Right renal cortex interstitium (tissue), 3 donors: ENCODE data around the gene SDR39U1. TPM values are rescaled to one million over a fixed set of nuclear protein-coding genes. Genes with fewer than 3 reads are reported as not detected.
"Not testable (repeated sequence)": the region's sequence is repeated elsewhere in the genome, so short reads cannot be mapped to it uniquely, and the experiment has no call there.

Source experiments
- DNase-seq, 3 donors: peaks; one replicate each; pipeline ENCODE4 v3.0.0-alpha.2; 2013; ENCODE audit warnings: low read depth in 3 of 3, low spot score in 2 of 3
- polyA plus RNA-seq, 3 donors: library from polyadenylated mRNA; unstranded; fragments of 120-200 nt; gene quantifications; one replicate each; pipeline ENCODE4 v1.2.1, GENCODE V29; 2013; ENCODE audit not compliant: insufficient read length in 3 of 3

SDR39U1 gene
- polyA plus RNA-seq: 10 to 100 TPM; 49.7 to 54.8 (median 51.9) TPM

- DNase-seq: peak; percentile 98 to 99 (median 98)
Measured at GRCh38 chr14:24442240-24443052, at the start of gene SDR39U1. Gene SDR39U1, minus strand, starts transcription at chr14:24442776. Its CDS starts 7 bp downstream, at chr14:24442769.

DNA sequence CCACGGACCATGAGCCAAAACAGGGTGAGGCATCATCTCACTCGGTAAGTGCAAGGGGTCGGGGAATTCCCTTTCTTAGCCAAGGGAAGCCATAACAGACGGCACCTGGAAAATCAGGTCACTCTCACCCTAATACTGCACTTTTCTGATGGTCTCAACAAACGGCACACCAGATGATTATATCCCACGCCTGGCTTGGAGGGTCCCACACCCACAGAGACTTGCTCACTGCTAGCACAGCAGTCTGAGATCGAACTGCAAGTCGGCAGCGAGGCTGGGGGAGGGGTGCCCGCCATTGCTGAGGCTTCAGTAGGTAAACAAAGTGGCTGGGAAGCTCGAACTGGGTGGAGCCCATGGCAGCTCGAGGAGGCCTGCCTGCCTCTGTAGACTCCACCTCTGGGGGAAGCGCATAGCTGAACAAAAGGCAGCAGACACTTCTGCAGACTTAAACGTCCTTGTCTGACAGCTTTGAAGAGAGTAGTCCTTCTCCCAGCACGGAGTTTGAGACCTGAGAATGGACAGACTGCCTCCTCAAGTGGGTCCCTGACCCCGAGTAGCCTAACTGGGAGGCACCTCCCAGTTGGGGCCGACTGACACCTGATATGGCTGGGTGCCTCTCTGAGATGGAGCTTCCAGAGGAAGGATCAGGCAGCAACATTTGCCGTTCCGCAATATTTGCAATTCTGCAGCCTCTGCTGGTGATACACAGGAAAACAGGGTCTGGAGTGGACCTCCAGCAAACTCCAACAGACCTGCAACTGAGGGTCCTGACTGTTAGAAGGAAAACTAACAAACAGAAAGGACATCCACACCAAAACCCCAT is 49.2 kb upstream of the SDR39U1 start:
- DNase-seq: not testable (repeated sequence)

- no peak for DNase-seq
Measured at GRCh38 chr14:24483604-24484252, 41.2 kb upstream of the SDR39U1 start.

DNA sequence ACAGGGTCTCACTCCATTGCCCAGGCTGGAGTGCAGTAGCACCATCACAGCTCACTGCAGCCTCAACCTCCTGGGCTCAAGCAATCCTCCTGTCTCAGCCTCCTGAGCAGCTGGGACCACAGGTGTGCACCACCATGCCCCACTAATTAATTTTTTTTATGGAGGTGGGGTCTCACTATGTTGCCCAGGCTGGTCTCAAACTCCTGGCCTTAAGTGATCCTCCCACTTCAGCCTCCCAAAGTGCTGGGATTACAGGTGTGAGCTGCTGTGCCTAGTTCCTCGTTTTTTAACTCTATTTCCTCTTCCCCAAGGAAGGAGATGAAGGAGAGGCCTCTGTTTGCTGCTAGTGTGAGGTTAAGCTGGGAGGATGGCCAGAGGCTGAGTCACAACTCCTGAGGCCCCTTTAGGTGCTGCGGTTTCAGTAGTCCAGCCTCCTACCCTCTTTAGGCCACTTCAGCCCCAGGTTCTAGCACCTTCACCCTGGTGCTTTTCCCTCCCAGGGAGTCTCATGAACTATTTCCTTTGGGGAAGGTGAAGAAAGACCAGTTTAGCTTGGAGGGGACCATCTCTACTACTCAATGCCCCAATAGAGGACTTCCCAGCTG is 40.2 kb upstream of the SDR39U1 start:
- DNase-seq: not testable (repeated sequence)

DNA sequence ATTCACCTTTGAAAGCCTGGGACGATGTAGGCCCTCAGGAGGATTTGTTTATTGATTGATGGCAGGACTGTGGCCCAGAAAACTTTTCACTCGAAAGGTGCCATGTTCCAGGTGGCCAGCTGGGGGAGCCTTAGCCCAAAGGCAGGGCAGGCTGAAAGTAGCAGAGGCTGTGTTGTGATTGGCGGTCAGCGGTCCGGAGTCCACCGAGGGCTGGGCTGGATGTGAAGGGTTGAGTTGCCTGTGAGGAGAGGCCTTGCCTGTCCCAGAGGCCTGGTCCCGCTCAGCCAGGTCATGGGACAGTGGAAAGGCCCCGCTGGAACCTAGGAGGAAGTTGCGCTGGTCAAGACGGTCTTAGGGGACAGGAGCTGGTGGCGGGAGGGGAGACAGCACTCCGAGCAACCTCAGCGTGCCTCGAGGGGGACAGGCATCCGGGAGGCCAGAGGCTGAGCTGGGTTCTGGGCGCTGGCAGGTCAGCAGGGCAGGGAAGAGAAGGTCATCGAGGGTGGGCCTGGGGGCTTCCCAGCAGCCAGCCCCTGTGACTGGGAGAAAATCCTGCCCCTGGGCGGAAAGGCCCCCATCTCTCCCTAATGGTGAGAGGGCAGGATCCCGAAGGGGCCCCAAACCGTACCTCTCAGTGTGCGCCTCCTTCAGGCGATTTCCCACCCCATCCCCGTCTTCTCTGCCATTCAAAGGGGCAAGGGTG is 39.2 kb upstream of the SDR39U1 start:
- DNase-seq: peak in 1 of 3 donors; percentile 7

DNA sequence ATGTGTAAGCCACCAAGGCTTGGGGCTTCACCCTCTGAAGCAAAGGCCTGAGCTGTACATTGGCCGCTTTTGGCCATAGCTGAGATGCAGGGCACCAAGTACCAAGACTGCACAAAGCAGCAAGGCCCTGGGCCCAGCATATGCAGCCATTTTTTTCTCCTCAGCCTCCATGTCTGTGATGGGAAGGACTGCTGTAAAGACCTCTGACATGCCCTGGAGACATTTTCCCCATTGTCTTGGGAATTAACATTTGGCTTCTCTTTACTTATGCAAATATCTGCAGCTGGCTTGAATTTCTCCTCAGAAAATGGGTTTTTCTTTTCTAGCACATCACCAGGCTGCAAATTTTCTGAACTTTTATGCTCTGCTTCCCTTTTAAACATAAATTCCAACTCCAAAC is 37.4 kb upstream of the SDR39U1 start:
- DNase-seq: not testable (repeated sequence)

GRCh38 chr14:24475261-24475660 is 32.7 kb upstream of the SDR39U1 start:
- DNase-seq: no peak

DNA sequence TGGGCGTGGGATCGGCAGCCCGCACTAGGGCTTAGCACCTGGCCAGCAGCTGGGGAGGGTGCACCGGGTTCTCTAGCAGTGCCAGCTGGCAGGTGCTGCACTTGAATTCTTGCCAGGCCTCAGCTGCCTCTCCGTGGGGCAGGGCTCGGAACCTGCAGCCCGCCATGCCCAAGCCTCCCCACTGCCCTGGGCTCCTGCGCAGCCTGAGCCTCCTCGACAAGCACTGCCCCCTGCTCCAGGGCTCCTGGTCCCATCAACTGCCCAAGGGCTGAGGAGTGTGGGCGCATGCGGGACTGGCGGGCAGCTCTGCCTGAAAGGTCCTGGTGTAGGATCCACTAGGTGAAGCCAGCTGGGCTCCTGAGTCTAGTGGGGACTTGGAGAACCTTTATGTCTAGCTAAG is 30.6 kb upstream of the SDR39U1 start:
- no peak for DNase-seq

DNA sequence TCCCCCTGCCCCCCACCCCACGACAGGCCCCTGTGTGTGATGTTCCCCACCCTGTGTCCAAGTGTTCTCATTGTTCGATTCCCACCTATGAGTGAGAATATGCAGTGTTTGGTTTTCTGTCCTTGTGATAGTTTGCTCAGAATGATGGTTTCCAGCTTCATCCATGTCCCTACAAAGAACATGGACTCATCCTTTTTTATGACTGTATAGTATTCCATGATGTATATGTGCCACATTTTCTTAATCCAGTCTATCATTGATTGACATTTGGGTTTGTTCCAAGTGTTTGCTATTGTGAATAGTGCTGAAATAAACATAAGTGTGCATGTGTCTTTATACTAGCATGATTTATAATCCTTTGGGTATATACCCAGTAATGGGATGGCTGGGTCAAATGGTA is 27.9 kb upstream of the SDR39U1 start:
- not testable (repeated sequence) for DNase-seq

- DNase-seq: no peak
Measured at GRCh38 chr14:24465805-24466204, 23.2 kb upstream of the SDR39U1 start.

DNA sequence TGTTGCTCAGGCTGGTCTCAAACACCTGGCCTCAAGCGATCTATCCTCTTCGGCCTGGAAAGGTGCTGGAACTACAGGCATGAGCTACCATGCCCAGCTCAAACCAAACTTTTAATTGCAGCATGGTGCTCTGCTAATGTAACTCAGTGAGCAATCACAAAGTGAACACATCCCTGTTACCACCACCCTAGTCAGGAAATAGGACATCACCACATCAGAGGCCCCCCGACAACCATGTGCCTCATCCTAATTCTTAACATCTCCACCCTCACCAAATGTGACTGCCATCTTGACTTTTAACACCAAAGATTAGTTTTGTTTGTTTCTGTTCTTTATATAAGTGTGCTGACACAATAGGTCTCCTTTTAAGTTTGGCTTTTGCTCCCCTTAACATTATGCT is 22.8 kb upstream of the SDR39U1 start:
- DNase-seq: no peak

GRCh38 chr14:24463884-24464785 is 21.6 kb upstream of the SDR39U1 start:
- DNase-seq: no peak

- no peak for DNase-seq
Measured at GRCh38 chr14:24463017-24463883, 20.7 kb upstream of the SDR39U1 start.

GRCh38 chr14:24461336-24461735 is 18.8 kb upstream of the SDR39U1 start:
- no peak for DNase-seq

GRCh38 chr14:24459331-24459730 is 16.8 kb upstream of the SDR39U1 start:
- DNase-seq: no peak

- DNase-seq: no peak
Measured at GRCh38 chr14:24458736-24459135, 16.2 kb upstream of the SDR39U1 start.

DNA sequence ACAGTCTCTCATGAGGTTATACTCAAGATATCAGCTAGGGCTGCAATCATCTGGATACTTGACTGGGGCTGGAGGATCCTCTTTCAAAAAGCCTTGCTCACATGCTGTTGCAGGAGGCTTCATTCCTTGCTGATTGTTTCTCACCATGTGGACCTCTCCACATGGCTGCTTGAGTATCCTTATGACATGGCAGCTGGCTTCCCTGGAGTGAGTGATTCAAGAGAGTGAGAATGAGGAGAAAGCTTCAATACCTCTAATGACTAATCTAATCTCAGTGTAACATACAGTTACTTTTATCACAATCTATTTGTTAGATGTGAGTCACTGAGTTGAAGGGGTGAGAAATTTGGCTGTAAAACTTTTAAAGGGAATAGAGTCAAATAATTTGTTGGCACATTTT is 14.4 kb upstream of the SDR39U1 start:
- DNase-seq: no peak

GRCh38 chr14:24450828-24451227 is 8.3 kb upstream of the SDR39U1 start:
- not testable (repeated sequence) for DNase-seq
